GM23338 (cell line): Measurements from ENCODE around the gene FKBP5. TPM values are rescaled to one million over a fixed set of nuclear protein-coding genes. Genes with fewer than 3 reads are reported as not detected.

Experiments used
- ATAC-seq: fragments of 200-7000 bp; cut with Tn5 transposase; 3 replicates; pipeline ENCODE4 v1.9.1; 2020
- DNase-seq: peaks from one replicate; pipeline ENCODE4 v3.0.0-alpha.2; 2015; ENCODE audit warnings: low spot score
- H2AFZ ChIP-seq: fragments of 200-600 bp; sonication (generic); 2 replicates; pipeline ENCODE4 v1.8.0; 2016; ENCODE audit warnings: antibody characterized with exemption, mild to moderate bottlenecking, moderate library complexity
- H3F3A ChIP-seq: fragments of 200-600 bp; sonication (generic); replicated peaks from 2 replicates; pipeline ENCODE4 v1.8.0; 2017; ENCODE audit warnings: antibody characterized with exemption, mixed run types, low read depth
- H3K27ac ChIP-seq: fragments of 200-600 bp; sonication (generic); 2 replicates; pipeline ENCODE4 v1.6.1; 2016; ENCODE audit warnings: low read depth
- H3K27me3 ChIP-seq: fragments of 200-600 bp; sonication (generic); 2 replicates; pipeline ENCODE4 v1.8.0; 2016; ENCODE audit warnings: mild to moderate bottlenecking, mixed run types, moderate library complexity; ENCODE audit not compliant: insufficient read depth
- H3K36me3 ChIP-seq: fragments of 200-600 bp; sonication (generic); 2 replicates; pipeline ENCODE4 v1.8.0; 2016; ENCODE audit warnings: mild to moderate bottlenecking; ENCODE audit not compliant: insufficient read depth
- H3K4me1 ChIP-seq: fragments of 200-600 bp; sonication (generic); 2 replicates; pipeline ENCODE4 v1.8.0; 2016; ENCODE audit warnings: mild to moderate bottlenecking, moderate library complexity; ENCODE audit not compliant: insufficient read depth
- H3K4me2 ChIP-seq: fragments of 200-600 bp; sonication (generic); 2 replicates; pipeline ENCODE4 v1.7.1; 2017; ENCODE audit warnings: mixed run types
- H3K4me3 ChIP-seq: fragments of 200-600 bp; sonication (generic); 2 replicates; pipeline ENCODE4 v1.6.1; 2016; ENCODE audit warnings: mixed run types
- H3K79me2 ChIP-seq: fragments of 200-600 bp; sonication (generic); replicated peaks from 2 replicates; pipeline ENCODE4 v1.8.0; 2017; ENCODE audit warnings: mild to moderate bottlenecking; ENCODE audit not compliant: insufficient read depth
- H3K9me2 ChIP-seq: fragments of 200-600 bp; sonication (generic); 2 replicates; pipeline ENCODE4 v1.8.0; 2017; ENCODE audit not compliant: insufficient read depth
- H4K20me1 ChIP-seq: fragments of 200-600 bp; sonication (generic); replicated peaks from 2 replicates; pipeline ENCODE4 v1.8.0; 2017; ENCODE audit warnings: mild to moderate bottlenecking; ENCODE audit not compliant: insufficient read depth
- H3K27ac Mint-ChIP-seq: 2 replicates; pipeline ENCODE4 v1.8.0; 2020; ENCODE audit warnings: inconsistent platforms, mild to moderate bottlenecking, moderate library complexity, mixed read lengths
- H3K27me3 Mint-ChIP-seq: 3 replicates; pipeline ENCODE4 v1.8.0; 2022; ENCODE audit warnings: low read depth, mild to moderate bottlenecking, moderate library complexity, mixed read lengths, inconsistent platforms; ENCODE audit not compliant: insufficient read depth, poor library complexity
- H3K36me3 Mint-ChIP-seq: 3 replicates; pipeline ENCODE4 v1.8.0; 2021; ENCODE audit warnings: low read depth, mild to moderate bottlenecking, inconsistent platforms, moderate library complexity, mixed read lengths
- H3K4me1 Mint-ChIP-seq: 3 replicates; pipeline ENCODE4 v1.8.0; 2020; ENCODE audit warnings: mild to moderate bottlenecking, inconsistent platforms, mixed read lengths
- H3K4me3 Mint-ChIP-seq: 3 replicates; pipeline ENCODE4 v1.8.0; 2021; ENCODE audit warnings: moderate library complexity, mild to moderate bottlenecking, inconsistent platforms, mixed read lengths
- H3K9me3 Mint-ChIP-seq: 3 replicates; pipeline ENCODE4 v1.8.0; 2020; ENCODE audit warnings: moderate library complexity, mild to moderate bottlenecking, inconsistent platforms, mixed read lengths
- CREB1 ChIP-seq: fragments of 250-450 bp; sonication (Bioruptor Pico); IDR thresholded peaks from 2 replicates; pipeline ENCODE4 v1.5.0; 2020; ENCODE audit warnings: low read depth, mild to moderate bottlenecking, moderate library complexity
- CTCF ChIP-seq, 2 experiments: fragments of 200-600 bp in 1 of 2; sonication (generic) in 1 of 2; conservative IDR thresholded peaks; 2 replicates each; pipeline versions ENCODE4 v1.5.1 to v1.6.1; 2016 to 2017; ENCODE audit warnings: antibody characterized with exemption in 2 of 2, low read depth in 2 of 2, mild to moderate bottlenecking in 2 of 2, moderate library complexity in 1 of 2
- EZH2 ChIP-seq: fragments of 200-600 bp; sonication (generic); IDR thresholded peaks from one replicate; pipeline ENCODE4 v1.8.0; 2017; ENCODE audit warnings: antibody characterized with exemption, mild to moderate bottlenecking, low read depth; ENCODE audit not compliant: unreplicated experiment
- EZH2phosphoT487 ChIP-seq: fragments of 200-600 bp; sonication (generic); IDR thresholded peaks from one replicate; pipeline ENCODE4 v1.8.1; 2018; ENCODE audit warnings: antibody characterized with exemption; ENCODE audit not compliant: unreplicated experiment
- JUNB ChIP-seq: IDR thresholded peaks from one replicate; pipeline ENCODE4 v1.6.1; 2016; ENCODE audit warnings: antibody characterized with exemption; ENCODE audit not compliant: unreplicated experiment
- STAT1 ChIP-seq: IDR thresholded peaks from one replicate; pipeline ENCODE4 v1.6.1; 2016; ENCODE audit warnings: antibody characterized with exemption; ENCODE audit not compliant: unreplicated experiment
- ZNF114 ChIP-seq: fragments of 250-450 bp; sonication (Bioruptor Pico); IDR thresholded peaks from 2 replicates; pipeline ENCODE4 v1.5.0; 2020; ENCODE audit warnings: mild to moderate bottlenecking, moderate library complexity
- ZNF331 ChIP-seq: fragments of 250-450 bp; sonication (Bioruptor Pico); IDR thresholded peaks from 2 replicates; pipeline ENCODE4 v1.5.0; 2020; ENCODE audit warnings: low read depth, mild to moderate bottlenecking, moderate library complexity
- polyA plus RNA-seq: library from polyadenylated mRNA; unstranded; fragments of >200 nt; fragmentation: Nextera tagmentation; extraction: Ambion mirVana; gene quantifications from 2 replicates; pipeline ENCODE4 v1.2.1, GENCODE V29; 2016
- total RNA-seq: library from RNA; depleted of rRNA; stranded (reverse); fragments of >200 nt; shearing (Covaris generic); gene quantifications from 2 replicates; pipeline ENCODE4 v1.2.3, GENCODE V29; 2014
- TF ChIP-seq, protein P1 (sequence below): fragments of 250-450 bp; sonication (Bioruptor Pico); IDR thresholded peaks from 2 replicates; pipeline ENCODE4 v1.5.0; 2020; ENCODE audit warnings: mild to moderate bottlenecking, moderate library complexity
- TF ChIP-seq, protein P2 (sequence below): IDR thresholded peaks from 2 replicates; pipeline ENCODE4 v1.6.1; 2016; ENCODE audit warnings: antibody characterized with exemption
- TF ChIP-seq, protein P3 (sequence below): IDR thresholded peaks from one replicate; pipeline ENCODE4 v1.6.1; 2018; ENCODE audit warnings: antibody characterized with exemption; ENCODE audit not compliant: unreplicated experiment

Gene FKBP5
- total and polyA plus RNA-seq, 2 experiments from 2014 or later: 19.8 to 28.6 TPM

- Mint-ChIP-seq H3K4me1 (no peaks in the 10 kb centered on the region), H3K27me3 (no peaks in the 10 kb centered on the region), H3K36me3 (peaks cover 6% of the 10 kb centered on the region), H3K27ac (no peak overlapping the region), H3K4me3 (no peak overlapping the region), H3K9me3 (no peaks in the 10 kb centered on the region)
- TF ChIP-seq EZH2phosphoT487: no peak
- no peak for TF ChIP-seq ZNF331
- TF ChIP-seq JUNB: no peak
- TF ChIP-seq EZH2: no peak
- no peak for TF ChIP-seq ZNF114 (CRISPR knock-in tag)
- TF ChIP-seq, protein P1, sequence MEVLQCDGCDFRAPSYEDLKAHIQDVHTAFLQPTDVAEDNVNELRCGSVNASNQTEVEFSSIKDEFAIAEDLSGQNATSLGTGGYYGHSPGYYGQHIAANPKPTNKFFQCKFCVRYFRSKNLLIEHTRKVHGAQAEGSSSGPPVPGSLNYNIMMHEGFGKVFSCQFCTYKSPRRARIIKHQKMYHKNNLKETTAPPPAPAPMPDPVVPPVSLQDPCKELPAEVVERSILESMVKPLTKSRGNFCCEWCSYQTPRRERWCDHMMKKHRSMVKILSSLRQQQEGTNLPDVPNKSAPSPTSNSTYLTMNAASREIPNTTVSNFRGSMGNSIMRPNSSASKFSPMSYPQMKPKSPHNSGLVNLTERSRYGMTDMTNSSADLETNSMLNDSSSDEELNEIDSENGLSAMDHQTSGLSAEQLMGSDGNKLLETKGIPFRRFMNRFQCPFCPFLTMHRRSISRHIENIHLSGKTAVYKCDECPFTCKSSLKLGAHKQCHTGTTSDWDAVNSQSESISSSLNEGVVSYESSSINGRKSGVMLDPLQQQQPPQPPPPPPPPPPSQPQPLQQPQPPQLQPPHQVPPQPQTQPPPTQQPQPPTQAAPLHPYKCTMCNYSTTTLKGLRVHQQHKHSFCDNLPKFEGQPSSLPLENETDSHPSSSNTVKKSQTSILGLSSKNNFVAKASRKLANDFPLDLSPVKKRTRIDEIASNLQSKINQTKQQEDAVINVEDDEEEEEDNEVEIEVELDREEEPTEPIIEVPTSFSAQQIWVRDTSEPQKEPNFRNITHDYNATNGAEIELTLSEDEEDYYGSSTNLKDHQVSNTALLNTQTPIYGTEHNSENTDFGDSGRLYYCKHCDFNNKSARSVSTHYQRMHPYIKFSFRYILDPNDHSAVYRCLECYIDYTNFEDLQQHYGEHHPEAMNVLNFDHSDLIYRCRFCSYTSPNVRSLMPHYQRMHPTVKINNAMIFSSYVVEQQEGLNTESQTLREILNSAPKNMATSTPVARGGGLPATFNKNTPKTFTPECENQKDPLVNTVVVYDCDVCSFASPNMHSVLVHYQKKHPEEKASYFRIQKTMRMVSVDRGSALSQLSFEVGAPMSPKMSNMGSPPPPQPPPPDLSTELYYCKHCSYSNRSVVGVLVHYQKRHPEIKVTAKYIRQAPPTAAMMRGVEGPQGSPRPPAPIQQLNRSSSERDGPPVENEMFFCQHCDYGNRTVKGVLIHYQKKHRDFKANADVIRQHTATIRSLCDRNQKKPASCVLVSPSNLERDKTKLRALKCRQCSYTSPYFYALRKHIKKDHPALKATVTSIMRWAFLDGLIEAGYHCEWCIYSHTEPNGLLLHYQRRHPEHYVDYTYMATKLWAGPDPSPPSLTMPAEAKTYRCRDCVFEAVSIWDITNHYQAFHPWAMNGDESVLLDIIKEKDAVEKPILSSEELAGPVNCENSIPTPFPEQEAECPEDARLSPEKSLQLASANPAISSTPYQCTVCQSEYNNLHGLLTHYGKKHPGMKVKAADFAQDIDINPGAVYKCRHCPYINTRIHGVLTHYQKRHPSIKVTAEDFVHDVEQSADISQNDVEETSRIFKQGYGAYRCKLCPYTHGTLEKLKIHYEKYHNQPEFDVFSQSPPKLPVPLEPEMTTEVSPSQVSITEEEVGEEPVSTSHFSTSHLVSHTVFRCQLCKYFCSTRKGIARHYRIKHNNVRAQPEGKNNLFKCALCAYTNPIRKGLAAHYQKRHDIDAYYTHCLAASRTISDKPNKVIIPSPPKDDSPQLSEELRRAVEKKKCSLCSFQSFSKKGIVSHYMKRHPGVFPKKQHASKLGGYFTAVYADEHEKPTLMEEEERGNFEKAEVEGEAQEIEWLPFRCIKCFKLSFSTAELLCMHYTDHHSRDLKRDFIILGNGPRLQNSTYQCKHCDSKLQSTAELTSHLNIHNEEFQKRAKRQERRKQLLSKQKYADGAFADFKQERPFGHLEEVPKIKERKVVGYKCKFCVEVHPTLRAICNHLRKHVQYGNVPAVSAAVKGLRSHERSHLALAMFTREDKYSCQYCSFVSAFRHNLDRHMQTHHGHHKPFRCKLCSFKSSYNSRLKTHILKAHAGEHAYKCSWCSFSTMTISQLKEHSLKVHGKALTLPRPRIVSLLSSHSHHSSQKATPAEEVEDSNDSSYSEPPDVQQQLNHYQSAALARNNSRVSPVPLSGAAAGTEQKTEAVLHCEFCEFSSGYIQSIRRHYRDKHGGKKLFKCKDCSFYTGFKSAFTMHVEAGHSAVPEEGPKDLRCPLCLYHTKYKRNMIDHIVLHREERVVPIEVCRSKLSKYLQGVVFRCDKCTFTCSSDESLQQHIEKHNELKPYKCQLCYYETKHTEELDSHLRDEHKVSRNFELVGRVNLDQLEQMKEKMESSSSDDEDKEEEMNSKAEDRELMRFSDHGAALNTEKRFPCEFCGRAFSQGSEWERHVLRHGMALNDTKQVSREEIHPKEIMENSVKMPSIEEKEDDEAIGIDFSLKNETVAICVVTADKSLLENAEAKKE (CRISPR knock-in tag): no peak
- TF ChIP-seq CTCF (conservative IDR thresholded peaks at IDR 0.05; ENCODE audit: low read depth in 2 of 2): no peak
- TF ChIP-seq, protein P2, sequence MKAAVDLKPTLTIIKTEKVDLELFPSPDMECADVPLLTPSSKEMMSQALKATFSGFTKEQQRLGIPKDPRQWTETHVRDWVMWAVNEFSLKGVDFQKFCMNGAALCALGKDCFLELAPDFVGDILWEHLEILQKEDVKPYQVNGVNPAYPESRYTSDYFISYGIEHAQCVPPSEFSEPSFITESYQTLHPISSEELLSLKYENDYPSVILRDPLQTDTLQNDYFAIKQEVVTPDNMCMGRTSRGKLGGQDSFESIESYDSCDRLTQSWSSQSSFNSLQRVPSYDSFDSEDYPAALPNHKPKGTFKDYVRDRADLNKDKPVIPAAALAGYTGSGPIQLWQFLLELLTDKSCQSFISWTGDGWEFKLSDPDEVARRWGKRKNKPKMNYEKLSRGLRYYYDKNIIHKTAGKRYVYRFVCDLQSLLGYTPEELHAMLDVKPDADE: no peak
- no peak for TF ChIP-seq CREB1 (CRISPR knock-in tag)
- TF ChIP-seq STAT1: no peak
- TF ChIP-seq, protein P3, sequence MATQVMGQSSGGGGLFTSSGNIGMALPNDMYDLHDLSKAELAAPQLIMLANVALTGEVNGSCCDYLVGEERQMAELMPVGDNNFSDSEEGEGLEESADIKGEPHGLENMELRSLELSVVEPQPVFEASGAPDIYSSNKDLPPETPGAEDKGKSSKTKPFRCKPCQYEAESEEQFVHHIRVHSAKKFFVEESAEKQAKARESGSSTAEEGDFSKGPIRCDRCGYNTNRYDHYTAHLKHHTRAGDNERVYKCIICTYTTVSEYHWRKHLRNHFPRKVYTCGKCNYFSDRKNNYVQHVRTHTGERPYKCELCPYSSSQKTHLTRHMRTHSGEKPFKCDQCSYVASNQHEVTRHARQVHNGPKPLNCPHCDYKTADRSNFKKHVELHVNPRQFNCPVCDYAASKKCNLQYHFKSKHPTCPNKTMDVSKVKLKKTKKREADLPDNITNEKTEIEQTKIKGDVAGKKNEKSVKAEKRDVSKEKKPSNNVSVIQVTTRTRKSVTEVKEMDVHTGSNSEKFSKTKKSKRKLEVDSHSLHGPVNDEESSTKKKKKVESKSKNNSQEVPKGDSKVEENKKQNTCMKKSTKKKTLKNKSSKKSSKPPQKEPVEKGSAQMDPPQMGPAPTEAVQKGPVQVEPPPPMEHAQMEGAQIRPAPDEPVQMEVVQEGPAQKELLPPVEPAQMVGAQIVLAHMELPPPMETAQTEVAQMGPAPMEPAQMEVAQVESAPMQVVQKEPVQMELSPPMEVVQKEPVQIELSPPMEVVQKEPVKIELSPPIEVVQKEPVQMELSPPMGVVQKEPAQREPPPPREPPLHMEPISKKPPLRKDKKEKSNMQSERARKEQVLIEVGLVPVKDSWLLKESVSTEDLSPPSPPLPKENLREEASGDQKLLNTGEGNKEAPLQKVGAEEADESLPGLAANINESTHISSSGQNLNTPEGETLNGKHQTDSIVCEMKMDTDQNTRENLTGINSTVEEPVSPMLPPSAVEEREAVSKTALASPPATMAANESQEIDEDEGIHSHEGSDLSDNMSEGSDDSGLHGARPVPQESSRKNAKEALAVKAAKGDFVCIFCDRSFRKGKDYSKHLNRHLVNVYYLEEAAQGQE: no peak
- Histone ChIP-seq H3K79me2 (no peaks in the 10 kb centered on the region), H3F3A (no peaks in the 10 kb centered on the region), H3K4me3 (no peak overlapping the region), H4K20me1 (no peaks in the 10 kb centered on the region), H2AFZ (no peak overlapping the region), H3K9me2 (no peaks in the 10 kb centered on the region), H3K36me3 (no peaks in the 10 kb centered on the region), H3K4me1 (no peaks in the 10 kb centered on the region), H3K4me2 (no peak overlapping the region), H3K27ac (no peak overlapping the region; the same call in 1 of the 2 replicates), H3K27me3 (no peaks in the 10 kb centered on the region)
- ATAC-seq (no peak), DNase-seq (no peak)
These were observed 66.4 kb downstream of the FKBP5 start for GRCh38 chr6:35622283-35622682.
